K562 (cell line): Measurements from ENCODE around the gene ZNF609. TPM values are rescaled to one million over a fixed set of nuclear protein-coding genes. Genes with fewer than 3 reads are reported as not detected.

Experiments
- ADNP ChIP-seq: fragments of 200-800 bp; sonication (Bioruptor generic); IDR thresholded peaks from 2 replicates; pipeline ENCODE4 v1.6.1; 2016; ENCODE audit warnings: missing genetic modification characterization, missing compliant biosample characterization
- BRD9 ChIP-seq: fragments of 450-650 bp; IDR thresholded peaks from 2 replicates; pipeline ENCODE4 v1.6.1; 2018; ENCODE audit warnings: low read depth; ENCODE audit not compliant: partially characterized antibody
- CREB3 ChIP-seq: fragments of 450-650 bp; conservative IDR thresholded peaks from 2 replicates; pipeline ENCODE4 v1.6.1; 2016; ENCODE audit warnings: missing genetic modification characterization, low read depth, mild to moderate bottlenecking, missing compliant biosample characterization, moderate library complexity
- DLX4 ChIP-seq: fragments of 250-450 bp; sonication (Bioruptor Pico); IDR thresholded peaks from 2 replicates; pipeline ENCODE4 v1.6.1; 2021; ENCODE audit warnings: mild to moderate bottlenecking
- MYC ChIP-seq, 2 experiments: fragments of 250-450 bp in 1 of 2; sonication (Bioruptor Pico) in 1 of 2; IDR thresholded peaks; 2 replicates each; pipeline versions ENCODE4 v1.5.1 to v1.6.1; 2012 to 2021; ENCODE audit warnings: low read depth in 2 of 2, borderline replicate concordance in 1 of 2, improper control_type of control experiment in 1 of 2, low read length in 1 of 2, mild to moderate bottlenecking in 1 of 2, moderate library complexity in 1 of 2
- REST ChIP-seq, 2 experiments: fragments of 450-650 bp; formaldehyde crosslinking in 1 of 2; IDR thresholded peaks; 2 replicates each; pipeline versions ENCODE4 v1.4.0 to v1.6.1; 2014 to 2020; ENCODE audit warnings: mild to moderate bottlenecking in 2 of 2, borderline replicate concordance in 1 of 2, low read depth in 1 of 2
- ZNF561 ChIP-seq: fragments of 450-650 bp; formaldehyde crosslinking; conservative IDR thresholded peaks from 2 replicates; pipeline ENCODE4 v1.4.0; 2020; ENCODE audit warnings: mild to moderate bottlenecking, moderate library complexity
- polyA plus RNA-seq, 8 experiments: library from polyadenylated mRNA; depleted of rRNA in 4 of 8; stranded (reverse) in 5 of 8; unstranded in 3 of 8; fragments of >200 nt; fragmentation: Nextera tagmentation in 2 of 8; fragmentation: Illumina TruSeq in 1 of 8; extraction: Ambion mirVana in 2 of 8; extraction: Trizol in 1 of 8; gene quantifications; 2 replicates each; pipeline versions ENCODE4 v1.2.1 to v1.2.3, GENCODE V29; 2011 to 2014; ENCODE audit warnings: inconsistent platforms in 1 of 8, missing spikeins in 1 of 8
- total RNA-seq, 7 experiments: library from RNA; depleted of rRNA in 6 of 7; stranded (reverse); fragments of >200 nt in 6 of 7; fragmentation: Illumina TruSeq in 2 of 7; extraction: Trizol in 2 of 7; gene quantifications; 2 replicates each; pipeline versions ENCODE4 v1.2.1 to v1.2.3, GENCODE V29; 2011 to 2021; ENCODE audit warnings: low replicate concordance in 1 of 7

ZNF609 gene
- total and polyA plus RNA-seq, 9 of the 15 experiments (the other 6 are each of a cell fraction or from before 2014, with no cell fraction given), result 3.0 to 38.7 (median 17.8) TPM

GRCh38 chr15:64461721-64462162 is 1.4 kb downstream of the ZNF609 start (continued):
- TF ChIP-seq REST (IDR thresholded peaks at IDR 0.05; ENCODE audit: borderline replicate concordance), result no peak
- TF ChIP-seq REST (CRISPR knock-in tag; IDR thresholded peaks at IDR 0.05; ENCODE audit: low read depth), result no peak
- TF ChIP-seq ZNF561 (CRISPR knock-in tag), result no peak
- TF ChIP-seq DLX4, result no peak
- TF ChIP-seq CREB3, result no peak
- TF ChIP-seq MYC (IDR thresholded peaks at IDR 0.05; ENCODE audit: low read depth, low read length), result no peak; the same call in 1 of the 2 replicates
- TF ChIP-seq MYC (CRISPR knock-in tag; IDR thresholded peaks at IDR 0.05; ENCODE audit: borderline replicate concordance, low read depth), result no peak
- TF ChIP-seq BRD9, result peak; percentile 78
- no peak for TF ChIP-seq ADNP (tag)
